T1000 (cell line): Measurements from ENCODE around the gene SRRD.
"Not testable (repeated sequence)": the region's sequence is repeated elsewhere in the genome, so short reads cannot be mapped to it uniquely, and the experiment has no call there.

Experiments used
- DNase-seq: peaks from one replicate; lab custom pipeline; 2025; ENCODE audit warnings: mixed read lengths; lab: John Stamatoyannopoulos, UW

Gene SRRD

GRCh38 chr22:26483439-26484359 lies at the start of gene SRRD, which contains the start of gene HPS4:
TSS of gene SRRD (plus strand) at chr22:26483877. CDS start at chr22:26483891, 14 bp downstream.
TSS of gene HPS4 (minus strand) at chr22:26483783. CDS start at chr22:26481762, 2,021 bp downstream.
- peak; percentile 73 for DNase-seq

GRCh38 chr22:26435327-26436093 lies 48.2 kb upstream of the SRRD start:
- no peak for DNase-seq

GRCh38 chr22:26436903-26437515 lies 46.7 kb upstream of the SRRD start:
- no peak for DNase-seq

- no peak for DNase-seq
These were observed 45.8 kb upstream of the SRRD start for GRCh38 chr22:26437694-26438392.

- not testable (repeated sequence) for DNase-seq
These were observed 44.9 kb upstream of the SRRD start for GRCh38 chr22:26438776-26439175.

- DNase-seq: no peak
These were observed 44.1 kb upstream of the SRRD start for GRCh38 chr22:26439559-26439958.

GRCh38 chr22:26442086-26442756 lies 41.5 kb upstream of the SRRD start:
- DNase-seq: no peak

GRCh38 chr22:26443901-26444690 lies 39.6 kb upstream of the SRRD start:
- no peak for DNase-seq

GRCh38 chr22:26444777-26445176 lies 38.9 kb upstream of the SRRD start:
- no peak for DNase-seq

GRCh38 chr22:26445577-26446275 lies 38.0 kb upstream of the SRRD start:
- DNase-seq: no peak

- DNase-seq: no peak
These were observed 36.7 kb upstream of the SRRD start for GRCh38 chr22:26446808-26447515.

GRCh38 chr22:26447584-26448329 lies 35.9 kb upstream of the SRRD start:
- DNase-seq: no peak

GRCh38 chr22:26448334-26448733 lies 35.3 kb upstream of the SRRD start:
- DNase-seq: no peak

GRCh38 chr22:26448941-26449340 lies 34.7 kb upstream of the SRRD start:
- no peak for DNase-seq

- DNase-seq: no peak
These were observed 33.1 kb upstream of the SRRD start for GRCh38 chr22:26450453-26451185.

- no peak for DNase-seq
These were observed 31.3 kb upstream of the SRRD start for GRCh38 chr22:26452236-26453016.

GRCh38 chr22:26453216-26453615 lies 30.5 kb upstream of the SRRD start:
- no peak for DNase-seq
